B cell (primary cell): Measurements from ENCODE around the gene TOP1. TPM values are rescaled to one million over a fixed set of nuclear protein-coding genes. Genes with fewer than 3 reads are reported as not detected.

Experiments
- ATAC-seq: fragments of 200-7000 bp; cut with Tn5 transposase; one replicate; pipeline ENCODE4 v1.10.0; 2021; ENCODE audit warnings: low read depth, mild to moderate bottlenecking, moderate number of reproducible peaks, moderate library complexity
- CTCF ChIA-PET: fragments of 350-600 bp; sonication (Branson Sonifier 250); formaldehyde crosslinking; loops from one replicate; lab custom pipeline; 2021; ENCODE audit warnings: antibody characterized with exemption, inconsistent platforms; lab: Charles Lee
- POLR2A ChIA-PET: fragments of 350-600 bp; sonication (Branson Sonifier 250); formaldehyde crosslinking; loops from one replicate; lab custom pipeline; 2021; ENCODE audit warnings: antibody characterized with exemption; lab: Charles Lee
- DNase-seq: peaks from one replicate; pipeline ENCODE4 v3.0.0; 2013
- H2AFZ ChIP-seq: 2 replicates; pipeline ENCODE4 v1.6.1; 2012; ENCODE audit warnings: mild to moderate bottlenecking, low read depth, low read length; ENCODE audit not compliant: insufficient read depth, poor library complexity, severe bottlenecking
- H3K27ac ChIP-seq, 2 donors: 1 replicate in 1 of 2; 2 replicates in 1 of 2; pipeline ENCODE4 v1.5.1; 2012 to 2013; ENCODE audit warnings: low read length in 2 of 2, mild to moderate bottlenecking in 2 of 2, moderate library complexity in 1 of 2
- H3K27me3 ChIP-seq, 4 experiments: fragments of 200-600 bp in 1 of 4; sonication (generic) in 1 of 4; replicated peaks in 1 of 4; 1 replicate in 2 of 4; 2 replicates in 2 of 4; pipeline versions ENCODE4 v1.6.1 to v1.7.0; 2013 to 2016; ENCODE audit warnings: low read length in 3 of 4, mild to moderate bottlenecking in 2 of 4, mixed read lengths in 1 of 4, moderate library complexity in 1 of 4; ENCODE audit not compliant: insufficient read depth in 4 of 4, control insufficient read depth in 3 of 4; ENCODE audit errors: control extremely low read depth in 1 of 4
- H3K36me3 ChIP-seq, 2 experiments: replicated peaks in 1 of 2; 1 replicate in 1 of 2; 2 replicates in 1 of 2; pipeline versions ENCODE4 v1.6.1 to v1.7.1; 2013; ENCODE audit warnings: low read length in 1 of 2; ENCODE audit not compliant: insufficient read depth in 2 of 2, control insufficient read depth in 1 of 2; ENCODE audit errors: control extremely low read depth in 1 of 2, extremely low read depth in 1 of 2
- H3K4me1 ChIP-seq, 2 donors: fragments of 200-600 bp in 1 of 2; sonication (generic) in 1 of 2; 1 replicate in 1 of 2; 2 replicates in 1 of 2; pipeline versions ENCODE4 v1.5.1 to v1.6.1; 2013 to 2017; ENCODE audit warnings: low read length in 2 of 2; ENCODE audit not compliant: control insufficient read depth in 2 of 2, insufficient read depth in 2 of 2
- H3K4me2 ChIP-seq: replicated peaks from 2 replicates; pipeline ENCODE3; 2012; ENCODE audit warnings: mild to moderate bottlenecking, low read depth, low read length; ENCODE audit not compliant: poor library complexity, severe bottlenecking
- H3K4me3 ChIP-seq, 5 experiments: fragments of 200-600 bp in 1 of 5; sonication (generic) in 1 of 5; 1 replicate in 3 of 5; 2 replicates in 2 of 5; pipeline versions ENCODE4 v1.5.1 to v1.7.0; 2011 to 2016; ENCODE audit warnings: low read length in 4 of 5, mild to moderate bottlenecking in 4 of 5, low read depth in 2 of 5, control low read depth in 1 of 5, moderate library complexity in 1 of 5; ENCODE audit not compliant: insufficient read depth in 1 of 5; ENCODE audit errors: control extremely low read depth in 1 of 5, extremely low read depth in 1 of 5
- H3K79me2 ChIP-seq: fragments of 200-600 bp; sonication (generic); one replicate; pipeline ENCODE4 v1.6.0; 2016; ENCODE audit warnings: low read length; ENCODE audit not compliant: control insufficient read depth, insufficient read depth
- H3K9ac ChIP-seq: fragments of 200-600 bp; sonication (generic); 2 replicates; pipeline ENCODE4 v1.6.1; 2017; ENCODE audit warnings: mild to moderate bottlenecking, low read length, moderate library complexity
- H3K9me3 ChIP-seq, 3 donors: one replicate each; pipeline versions ENCODE4 v1.6.1 to v1.7.1; 2013; ENCODE audit warnings: low read length in 2 of 3; ENCODE audit not compliant: control insufficient read depth in 2 of 3, insufficient read depth in 1 of 3; ENCODE audit errors: control extremely low read depth in 1 of 3
- H4K20me1 ChIP-seq: 2 replicates; pipeline ENCODE4 v1.6.0; 2012; ENCODE audit warnings: mild to moderate bottlenecking, low read length; ENCODE audit not compliant: insufficient read depth, control insufficient read depth, poor library complexity, severe bottlenecking
- H3K27ac Mint-ChIP-seq: one replicate; pipeline ENCODE4 v1.8.0; 2021; ENCODE audit warnings: mixed read lengths
- H3K27me3 Mint-ChIP-seq: one replicate; pipeline ENCODE4 v1.8.0; 2021; ENCODE audit warnings: mixed read lengths
- H3K4me1 Mint-ChIP-seq: one replicate; pipeline ENCODE4 v1.8.0; 2021; ENCODE audit warnings: mixed read lengths
- H3K4me3 Mint-ChIP-seq: one replicate; pipeline ENCODE4 v1.8.0; 2021; ENCODE audit warnings: mixed read lengths
- H3K9me3 Mint-ChIP-seq: one replicate; pipeline ENCODE4 v1.8.0; 2022; ENCODE audit warnings: mixed read lengths; ENCODE audit not compliant: insufficient read depth
- EZH2 ChIP-seq: IDR thresholded peaks from 2 replicates; pipeline ENCODE4 v1.6.1; 2012; ENCODE audit warnings: borderline replicate concordance, low read depth, mild to moderate bottlenecking, moderate library complexity, low read length; ENCODE audit not compliant: insufficient read depth, poor library complexity, severe bottlenecking
- WGBS: methylation state at CpG from one replicate; pipeline ENCODE4 v1.1.5; 2013; ENCODE audit warnings: missing lambda C conversion rate; ENCODE audit not compliant: insufficient coverage; 5-methylcytosine and 5-hydroxymethylcytosine counted together
- intact Hi-C: fragments of 100-400 bp; cut with micrococcal nuclease; formaldehyde crosslinking; loops from one replicate; pipeline ENCODE4 v1.10.0; 2022
- polyA plus RNA-seq: library from polyadenylated mRNA; depleted of rRNA; stranded (reverse); fragments of >200 nt; gene quantifications from 2 replicates; pipeline ENCODE4 v1.2.3, GENCODE V29; 2012
- total RNA-seq, 2 donors: library from RNA; stranded (reverse); fragments of 120-200 nt in 1 of 2; gene quantifications; 1 replicate in 1 of 2; 2 replicates in 1 of 2; pipeline versions ENCODE4 v1.2.3 to v1.2.4, GENCODE V29; 2013 to 2022
- TF ChIP-seq, protein P1 (sequence below): fragments of 200-600 bp; IDR thresholded peaks from one replicate; pipeline ENCODE4 v1.8.0; 2022; ENCODE audit warnings: antibody characterized with exemption, mild to moderate bottlenecking

TOP1 gene
- total and polyA plus RNA-seq, 2 donors (not counting 1 experiment from before 2014, with no cell fraction given), result 5.4 to 44.9 TPM

DNA sequence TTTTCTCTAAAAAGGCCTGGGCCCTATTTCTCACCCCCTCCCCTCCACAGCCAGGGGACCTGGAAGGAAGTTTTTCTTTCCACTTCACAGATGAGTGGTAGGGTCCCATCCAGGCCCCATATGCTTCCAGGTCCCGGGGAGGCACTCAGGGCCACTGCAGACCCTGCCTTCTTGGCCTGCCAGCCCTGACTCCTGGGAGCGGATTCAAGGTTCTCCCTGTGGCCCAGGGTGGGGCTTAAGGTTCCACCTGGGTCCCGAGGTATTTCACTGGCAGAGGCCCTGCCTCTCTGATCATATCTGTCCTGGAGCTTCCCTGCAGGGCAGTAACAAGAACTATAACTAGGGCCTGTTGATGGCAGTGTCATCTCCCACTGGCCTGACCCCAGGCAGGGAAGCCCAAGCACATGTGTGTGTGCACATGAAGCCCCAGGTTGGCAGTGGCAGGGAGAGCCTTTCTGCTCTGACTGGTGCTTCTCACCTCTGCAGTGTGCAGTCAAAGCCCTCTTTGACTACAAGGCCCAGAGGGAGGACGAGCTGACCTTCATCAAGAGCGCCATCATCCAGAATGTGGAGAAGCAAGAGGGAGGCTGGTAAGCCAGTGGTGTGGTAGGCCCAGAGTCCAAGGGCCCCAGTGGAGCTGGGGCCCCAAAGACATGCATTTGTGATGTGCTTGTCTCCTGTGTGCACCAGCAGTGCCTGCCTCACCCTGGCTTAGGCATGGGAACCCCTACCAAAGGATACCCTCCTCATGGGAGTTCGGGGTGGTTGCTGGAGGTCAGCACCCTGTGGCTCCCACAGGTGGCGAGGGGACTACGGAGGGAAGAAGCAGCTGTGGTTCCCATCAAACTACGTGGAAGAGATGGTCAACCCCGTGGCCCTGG is 139.9 kb downstream of the TOP1 start:
- 85% methylated on average over 8 of the region's 10 CpGs for WGBS
- ATAC-seq, result no peak
- H3K4me1 Mint-ChIP-seq, result peaks cover 12% of the 10 kb centered on the region
- H3K27me3 ChIP-seq, result peaks cover 0 to 9% (median under 1%) of the 10 kb centered on the region in 4 experiments
- no peaks in the 10 kb centered on the region for H3K9me3 Mint-ChIP-seq
- no peak overlapping the region for H3K27ac Mint-ChIP-seq
- POLR2A ChIA-PET, result no interaction called here
- peaks cover 6 to 13% of the 10 kb centered on the region in 2 donors for H3K4me1 ChIP-seq
- H4K20me1 ChIP-seq, result peaks cover 10% of the 10 kb centered on the region
- no peak overlapping the region for H3K9ac ChIP-seq
- no peak overlapping the region for H3K27ac ChIP-seq
- H3K36me3 ChIP-seq, result peaks cover 0 to 82% of the 10 kb centered on the region in 2 experiments
- no peak overlapping the region for H2AFZ ChIP-seq
- DNase-seq, result no peak
- H3K79me2 ChIP-seq, result no peaks in the 10 kb centered on the region
- no peaks in the 10 kb centered on the region for H3K27me3 Mint-ChIP-seq
- CTCF ChIA-PET, result interaction anchor here (0.5 to 7.4 kb wide), 3 partner anchors 35 to 172 kb away, joined by 3 to 196 read pairs (median 3); partner anchors contain the start of gene LPIN3
- no peak overlapping the region for H3K4me3 Mint-ChIP-seq
- no peak overlapping the region for H3K4me2 ChIP-seq
- no peaks in the 10 kb centered on the region for H3K9me3 ChIP-seq
- TF ChIP-seq EZH2, result no peak
- TF ChIP-seq, protein P1, sequence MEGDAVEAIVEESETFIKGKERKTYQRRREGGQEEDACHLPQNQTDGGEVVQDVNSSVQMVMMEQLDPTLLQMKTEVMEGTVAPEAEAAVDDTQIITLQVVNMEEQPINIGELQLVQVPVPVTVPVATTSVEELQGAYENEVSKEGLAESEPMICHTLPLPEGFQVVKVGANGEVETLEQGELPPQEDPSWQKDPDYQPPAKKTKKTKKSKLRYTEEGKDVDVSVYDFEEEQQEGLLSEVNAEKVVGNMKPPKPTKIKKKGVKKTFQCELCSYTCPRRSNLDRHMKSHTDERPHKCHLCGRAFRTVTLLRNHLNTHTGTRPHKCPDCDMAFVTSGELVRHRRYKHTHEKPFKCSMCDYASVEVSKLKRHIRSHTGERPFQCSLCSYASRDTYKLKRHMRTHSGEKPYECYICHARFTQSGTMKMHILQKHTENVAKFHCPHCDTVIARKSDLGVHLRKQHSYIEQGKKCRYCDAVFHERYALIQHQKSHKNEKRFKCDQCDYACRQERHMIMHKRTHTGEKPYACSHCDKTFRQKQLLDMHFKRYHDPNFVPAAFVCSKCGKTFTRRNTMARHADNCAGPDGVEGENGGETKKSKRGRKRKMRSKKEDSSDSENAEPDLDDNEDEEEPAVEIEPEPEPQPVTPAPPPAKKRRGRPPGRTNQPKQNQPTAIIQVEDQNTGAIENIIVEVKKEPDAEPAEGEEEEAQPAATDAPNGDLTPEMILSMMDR, result no peak
- intact Hi-C loops, result no loop called here
- H3K4me3 ChIP-seq, result no peak overlapping the region
